K562 (cell line): ENCODE results near the gene SERF2. TPM values are rescaled to one million over a fixed set of nuclear protein-coding genes. Genes with fewer than 3 reads are reported as not detected.
A peak's percentile ranks its signal among the peaks of the same experiment; 100 is the strongest.

Source experiments
- CBX2 ChIP-seq: fragments of 200-600 bp; sonication (generic); IDR thresholded peaks from one replicate; pipeline ENCODE4 v1.6.1; 2012; ENCODE audit warnings: mild to moderate bottlenecking, low read length, inconsistent platforms; ENCODE audit not compliant: insufficient read depth, poor library complexity, severe bottlenecking
- CHD2 ChIP-seq: IDR thresholded peaks from 2 replicates; pipeline ENCODE4 v1.6.1; 2011; ENCODE audit warnings: low read depth, low read length
- DMBX1 ChIP-seq: fragments of 250-450 bp; sonication (Bioruptor Pico); IDR thresholded peaks from 2 replicates; pipeline ENCODE4 v1.8.0; 2022; ENCODE audit warnings: inconsistent platforms, mild to moderate bottlenecking, moderate library complexity, borderline replicate concordance
- E2F6 ChIP-seq, 2 experiments: IDR thresholded peaks; 2 replicates each; pipeline ENCODE4 v1.6.1; 2011; ENCODE audit warnings: borderline replicate concordance in 1 of 2, control low read depth in 1 of 2, low read depth in 1 of 2, low read length in 1 of 2, mild to moderate bottlenecking in 1 of 2, mixed read lengths in 1 of 2, moderate library complexity in 1 of 2; ENCODE audit not compliant: insufficient read depth in 1 of 2, insufficient read length in 1 of 2, poor library complexity in 1 of 2, severe bottlenecking in 1 of 2; ENCODE audit errors: extremely low read depth in 1 of 2
- ELK1 ChIP-seq: sonication (generic); formaldehyde crosslinking; IDR thresholded peaks from 2 replicates; pipeline ENCODE4 v1.8.1; 2022; ENCODE audit warnings: missing genetic modification reagents
- RREB1 ChIP-seq: fragments of 250-450 bp; sonication (Bioruptor Pico); IDR thresholded peaks from 2 replicates; pipeline ENCODE4 v1.4.0; 2020
- SIN3B ChIP-seq: fragments of 450-650 bp; IDR thresholded peaks from 2 replicates; pipeline ENCODE4 v1.6.1; 2017; ENCODE audit warnings: low read depth, mild to moderate bottlenecking, moderate library complexity
- XRCC4 ChIP-seq: IDR thresholded peaks from one replicate; pipeline ENCODE4 v1.6.1; 2011; ENCODE audit not compliant: insufficient read depth, insufficient read length; ENCODE audit errors: extremely low read depth
- YY1 ChIP-seq, 3 experiments: IDR thresholded peaks; 2 replicates each; pipeline ENCODE4 v1.6.1; 2011; ENCODE audit warnings: low read length in 2 of 3, mild to moderate bottlenecking in 2 of 3, moderate library complexity in 2 of 3, borderline replicate concordance in 1 of 3, control low read depth in 1 of 3, low read depth in 1 of 3; ENCODE audit not compliant: insufficient read depth in 3 of 3, insufficient replicate concordance in 2 of 3, control insufficient read depth in 1 of 3, insufficient read length in 1 of 3; ENCODE audit errors: extremely low read depth in 1 of 3
- ZBTB43 ChIP-seq: sonication (generic); formaldehyde crosslinking; IDR thresholded peaks from 2 replicates; pipeline ENCODE4 v1.8.0; 2023; ENCODE audit warnings: mild to moderate bottlenecking, missing genetic modification reagents
- ZNF311 ChIP-seq: fragments of 250-450 bp; sonication (Bioruptor Pico); IDR thresholded peaks from 2 replicates; pipeline ENCODE4 v1.4.0; 2020; ENCODE audit warnings: mild to moderate bottlenecking, moderate library complexity
- ZNF395 ChIP-seq: fragments of 200-800 bp; sonication (Bioruptor generic); IDR thresholded peaks from 2 replicates; pipeline ENCODE4 v1.6.1; 2017; ENCODE audit warnings: missing genetic modification characterization, missing compliant biosample characterization
- ZNF830 ChIP-seq: fragments of 250-450 bp; sonication (Bioruptor Pico); IDR thresholded peaks from 2 replicates; pipeline ENCODE4 v1.5.0; 2021; ENCODE audit warnings: mild to moderate bottlenecking
- polyA plus RNA-seq, 8 experiments: library from polyadenylated mRNA; depleted of rRNA in 4 of 8; stranded (reverse) in 5 of 8; unstranded in 3 of 8; fragments of >200 nt; fragmentation: Nextera tagmentation in 2 of 8; fragmentation: Illumina TruSeq in 1 of 8; extraction: Ambion mirVana in 2 of 8; extraction: Trizol in 1 of 8; gene quantifications; 2 replicates each; pipeline versions ENCODE4 v1.2.1 to v1.2.3, GENCODE V29; 2011 to 2014; ENCODE audit warnings: inconsistent platforms in 1 of 8, missing spikeins in 1 of 8
- total RNA-seq, 7 experiments: library from RNA; depleted of rRNA in 6 of 7; stranded (reverse); fragments of >200 nt in 6 of 7; fragmentation: Illumina TruSeq in 2 of 7; extraction: Trizol in 2 of 7; gene quantifications; 2 replicates each; pipeline versions ENCODE4 v1.2.1 to v1.2.3, GENCODE V29; 2011 to 2021; ENCODE audit warnings: low replicate concordance in 1 of 7

SERF2 gene
- total and polyA plus RNA-seq, 9 of the 15 experiments (the other 6 are each of a cell fraction or from before 2014, with no cell fraction given) = 497 to 3,360 (median 867) TPM

DNA sequence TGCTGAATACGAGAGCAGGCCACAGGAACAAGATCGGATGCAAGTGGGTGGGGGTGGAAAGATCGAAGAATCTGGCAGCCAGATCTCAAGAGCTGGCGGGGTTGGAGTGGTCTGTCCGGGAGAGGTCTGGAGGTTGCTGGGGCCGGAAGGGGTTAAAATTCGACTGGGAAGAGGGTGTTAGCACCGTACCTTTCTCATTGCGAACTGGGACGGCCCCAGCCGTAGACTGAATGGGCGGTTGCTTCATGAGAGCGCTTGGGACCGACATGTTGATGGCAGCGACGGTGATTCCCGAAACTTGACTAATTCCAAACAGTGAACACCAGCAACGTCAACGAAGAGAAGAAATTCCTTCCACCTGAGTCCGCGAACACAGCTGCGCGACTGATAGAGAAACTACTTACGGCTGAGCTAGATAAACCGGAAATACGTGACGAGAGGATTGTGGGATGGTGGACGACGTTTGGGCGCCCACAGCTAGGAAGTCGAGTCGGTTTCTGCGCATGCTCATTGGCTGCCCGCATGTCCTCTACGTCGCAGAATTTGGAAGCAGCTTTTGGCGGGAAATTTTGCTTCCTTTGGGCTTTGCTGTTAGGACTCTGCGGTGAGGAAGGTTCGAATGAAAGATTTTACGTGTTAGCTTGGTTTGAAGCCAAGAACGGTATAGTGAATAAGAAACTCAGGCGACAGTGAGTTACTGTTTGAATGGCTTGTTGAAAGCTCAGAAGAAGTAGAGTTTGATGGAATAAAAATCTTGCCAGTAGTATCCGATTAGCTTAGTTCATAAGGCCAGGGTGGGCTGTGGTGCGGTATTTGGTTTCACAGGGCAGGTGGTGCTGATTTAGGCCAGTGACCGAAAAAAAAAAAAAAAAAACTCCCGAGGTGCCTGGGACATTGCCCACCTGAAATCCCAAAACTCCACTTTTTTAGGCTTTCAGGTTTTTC, 32.5 kb downstream of the SERF2 start, which contains the start of gene MFAP1 (continued):
- TF ChIP-seq DMBX1 (CRISPR knock-in tag) = peak; percentile 59; the same call in 1 of the 2 replicates
- TF ChIP-seq E2F6 (IDR thresholded peaks at IDR 0.05; ENCODE audit: borderline replicate concordance in 1 of 2, extremely low read depth in 1 of 2, insufficient read depth in 1 of 2, insufficient read length in 1 of 2, low read depth in 1 of 2, low read length in 1 of 2, poor library complexity in 1 of 2, severe bottlenecking in 1 of 2) = peak; percentile 98 to 100
- TF ChIP-seq ZNF830 (CRISPR knock-in tag) = no peak
- TF ChIP-seq ELK1 (CRISPR knock-in tag) = no peak
- peak in 2 of 3 experiments; percentile 31 to 48 for TF ChIP-seq YY1 (IDR thresholded peaks at IDR 0.05; ENCODE audit: borderline replicate concordance in 1 of 3, control insufficient read depth in 1 of 3, extremely low read depth in 1 of 3, insufficient read depth in 3 of 3, insufficient read length in 1 of 3, insufficient replicate concordance in 2 of 3, low read depth in 1 of 3, low read length in 2 of 3)
- TF ChIP-seq CHD2 = no peak
- no peak for TF ChIP-seq XRCC4
- peak; percentile 92 for TF ChIP-seq ZNF395 (CRISPR knock-in tag)
- peak; percentile 53 for TF ChIP-seq SIN3B
- no peak for TF ChIP-seq ZNF311
- TF ChIP-seq RREB1 (CRISPR knock-in tag) = no peak
- no peak for TF ChIP-seq ZBTB43 (CRISPR knock-in tag)
- no peak for TF ChIP-seq CBX2
